ENCODE measurements around the gene SLC5A6.

GRCh38 chr2:27218614-27219013 lies 6.5 kb upstream of the SLC5A6 start:
- no peak for TF ChIP-seq POLR2A (IDR thresholded peaks at IDR 0.05; ENCODE audit: low read length)
- no peak for TF ChIP-seq GATA1 (IDR thresholded peaks at IDR 0.05; ENCODE audit: low read depth, low read length)

All from erythroblast (primary cell).